HepG2 (cell line): Measurements from ENCODE around the gene KIAA1755. TPM values are rescaled to one million over a fixed set of nuclear protein-coding genes. Genes with fewer than 3 reads are reported as not detected.

Source experiments
- ATAC-seq: fragments of 200-7000 bp; cut with Tn5 transposase; 3 replicates; pipeline ENCODE4 v1.9.1; 2020; ENCODE audit warnings: mild to moderate bottlenecking, moderate library complexity
- BruUV-seq: library from RNA; stranded (reverse); fragments of 400-500 nt; replicated peaks from 2 replicates; lab custom pipeline; 2021; lab: Mats Ljungman, UMichigan
- CTCF ChIA-PET: fragments of 300-600 bp; formaldehyde crosslinking; extraction: SDS; loops from one replicate; lab custom pipeline; 2021; ENCODE audit warnings: low total read pairs, inconsistent platforms, low intra/inter-chr PET ratio; lab: Yijun Ruan, JAX
- POLR2A ChIA-PET: fragments of 350-600 bp; sonication (Branson Sonifier 250); formaldehyde crosslinking; loops from one replicate; lab custom pipeline; 2020; ENCODE audit warnings: antibody characterized with exemption, inconsistent platforms; lab: Yijun Ruan, JAX
- DNase-seq: peaks from one replicate; pipeline ENCODE4 v3.0.0-alpha.2; 2015; ENCODE audit warnings: low spot score
- FAIRE-seq: peaks from 3 replicates; lab custom pipeline; 2011; peaks lifted over from hg19 to GRCh38; lab: Jason Lieb, UNC
- H2AFZ ChIP-seq: one replicate; pipeline ENCODE4 v1.6.1; 2011; ENCODE audit warnings: low read length, inconsistent platforms
- H3K27ac ChIP-seq: fragments of 300-600 bp; 3 replicates; pipeline ENCODE4 v1.8.0; 2011; ENCODE audit warnings: mixed run types, mild to moderate bottlenecking, mixed read lengths, low read length, inconsistent platforms; ENCODE audit not compliant: insufficient read depth; ENCODE audit errors: extremely low read length
- H3K27me3 ChIP-seq, 2 experiments: fragments of 200-600 bp in 1 of 2; 2 replicates in 1 of 2; 3 replicates in 1 of 2; pipeline versions ENCODE4 v1.6.0 to v1.8.0; 2011; ENCODE audit warnings: low read length in 2 of 2, mild to moderate bottlenecking in 2 of 2, moderate library complexity in 2 of 2, inconsistent platforms in 1 of 2; ENCODE audit not compliant: insufficient read depth in 2 of 2, control insufficient read depth in 1 of 2
- H3K36me3 ChIP-seq, 2 experiments: fragments of 200-600 bp in 1 of 2; replicated peaks in 1 of 2; 2 replicates in 1 of 2; 3 replicates in 1 of 2; pipeline versions ENCODE4 v1.5.1 to v1.8.0; 2011; ENCODE audit warnings: low read length in 2 of 2, inconsistent platforms in 1 of 2; ENCODE audit not compliant: insufficient read depth in 2 of 2, control insufficient read depth in 1 of 2
- H3K4me1 ChIP-seq: 2 replicates; pipeline ENCODE4 v1.5.1; 2012; ENCODE audit warnings: low read length, inconsistent platforms; ENCODE audit not compliant: insufficient read depth
- H3K4me2 ChIP-seq: 2 replicates; pipeline ENCODE4 v1.6.0; 2011; ENCODE audit warnings: low read depth, low read length, inconsistent platforms
- H3K4me3 ChIP-seq, 3 experiments: fragments of 200-600 bp in 1 of 3; sonication (generic), shearing (Covaris generic) in 1 of 3; replicated peaks in 1 of 3; 2 replicates each; pipeline ENCODE4 v1.5.1; 2011 to 2016; ENCODE audit warnings: low read length in 3 of 3, inconsistent platforms in 2 of 3, low read depth in 2 of 3, mild to moderate bottlenecking in 2 of 3, control low read depth in 1 of 3, mixed read lengths in 1 of 3; ENCODE audit not compliant: insufficient read depth in 1 of 3
- H3K79me2 ChIP-seq: one replicate; pipeline ENCODE4 v1.6.1; 2011; ENCODE audit warnings: low read length, inconsistent platforms; ENCODE audit not compliant: insufficient read depth
- H3K9ac ChIP-seq: 2 replicates; pipeline ENCODE4 v1.6.0; 2011; ENCODE audit warnings: mild to moderate bottlenecking, low read depth, low read length, inconsistent platforms; ENCODE audit not compliant: insufficient read depth
- H3K9me3 ChIP-seq: 2 replicates; pipeline ENCODE4 v1.5.1; 2012; ENCODE audit warnings: mild to moderate bottlenecking, low read length
- H4K20me1 ChIP-seq: 2 replicates; pipeline ENCODE4 v1.6.0; 2011; ENCODE audit warnings: inconsistent platforms, mild to moderate bottlenecking, low read length, moderate library complexity; ENCODE audit not compliant: insufficient read depth
- AFF4 ChIP-seq: sonication (generic); formaldehyde crosslinking; IDR thresholded peaks from 2 replicates; pipeline ENCODE4 v1.4.0; 2020; ENCODE audit warnings: missing genetic modification reagents
- ATM ChIP-seq: fragments of 450-650 bp; IDR thresholded peaks from 2 replicates; pipeline ENCODE4 v1.7.1; 2017; ENCODE audit warnings: mild to moderate bottlenecking, borderline replicate concordance
- JARID2 ChIP-seq: sonication (generic); formaldehyde crosslinking; IDR thresholded peaks from 2 replicates; pipeline ENCODE4 v1.8.1; 2023; ENCODE audit warnings: missing genetic modification reagents, inconsistent platforms; ENCODE audit not compliant: insufficient replicate concordance
- JUNB ChIP-seq: sonication (generic); formaldehyde crosslinking; IDR thresholded peaks from 2 replicates; pipeline ENCODE4 v1.8.0; 2022; ENCODE audit warnings: missing genetic modification reagents, mild to moderate bottlenecking, borderline replicate concordance
- KLF6 ChIP-seq: IDR thresholded peaks from 2 replicates; pipeline ENCODE4 v1.8.0; 2016; ENCODE audit warnings: missing biosample characterization, missing genetic modification reagents
- MIXL1 ChIP-seq: IDR thresholded peaks from 2 replicates; pipeline ENCODE4 v1.6.1; 2016
- SOX6 ChIP-seq, 2 experiments: fragments of 450-650 bp in 1 of 2; sonication (generic) in 1 of 2; formaldehyde crosslinking in 1 of 2; IDR thresholded peaks; 2 replicates each; pipeline versions ENCODE4 v1.4.0 to v1.6.1; 2017 to 2020; ENCODE audit warnings: antibody characterized with exemption in 1 of 2, mild to moderate bottlenecking in 1 of 2, missing genetic modification reagents in 1 of 2
- TSC22D2 ChIP-seq: sonication (generic); formaldehyde crosslinking; IDR thresholded peaks from 2 replicates; pipeline ENCODE4 v1.5.1; 2020; ENCODE audit warnings: missing genetic modification reagents, mild to moderate bottlenecking, borderline replicate concordance
- ZBTB42 ChIP-seq: sonication (generic); formaldehyde crosslinking; IDR thresholded peaks from 2 replicates; pipeline ENCODE4 v1.5.0; 2020; ENCODE audit warnings: mild to moderate bottlenecking, missing genetic modification reagents
- ZFP36L1 ChIP-seq: sonication (generic); formaldehyde crosslinking; IDR thresholded peaks from 2 replicates; pipeline ENCODE4 v1.8.0; 2022; ENCODE audit warnings: mild to moderate bottlenecking, missing genetic modification reagents, moderate library complexity
- ZMAT3 ChIP-seq: sonication (generic); formaldehyde crosslinking; conservative IDR thresholded peaks from 2 replicates; pipeline ENCODE4 v1.7.0; 2021; ENCODE audit warnings: missing genetic modification reagents
- ZNF180 ChIP-seq: sonication (generic); formaldehyde crosslinking; IDR thresholded peaks from 2 replicates; pipeline ENCODE4 v1.4.0; 2020; ENCODE audit warnings: low read depth, missing genetic modification reagents, borderline replicate concordance
- ZNF451 ChIP-seq: sonication (generic); formaldehyde crosslinking; IDR thresholded peaks from 2 replicates; pipeline ENCODE4 v1.5.0; 2020; ENCODE audit warnings: mild to moderate bottlenecking, missing genetic modification reagents
- ZNF652 ChIP-seq: IDR thresholded peaks from 2 replicates; pipeline ENCODE4 v1.6.1; 2016; ENCODE audit warnings: low read depth, borderline replicate concordance
- ZNF816 ChIP-seq: sonication (generic); formaldehyde crosslinking; IDR thresholded peaks from 2 replicates; pipeline ENCODE4 v1.8.0; 2022; ENCODE audit warnings: missing genetic modification reagents, mild to moderate bottlenecking, borderline replicate concordance
- WGBS: methylation state at CpG from one replicate; pipeline ENCODE4 v1.1.6; 2017; ENCODE audit warnings: low lambda C conversion rate; 5-methylcytosine and 5-hydroxymethylcytosine counted together
- in situ Hi-C: cut with HindIII; loops from 2 replicates; pipeline ENCODE4 v1.10.0; 2017; ENCODE audit warnings: low pct_unique_long_range_greater_than_20kb; ENCODE audit not compliant: extremely low pct_ligation_motif_present
- intact Hi-C: fragments of 100-400 bp; cut with micrococcal nuclease; formaldehyde crosslinking; loops from one replicate; pipeline ENCODE4 v1.10.0; 2022; ENCODE audit not compliant: unreplicated experiment
- polyA plus RNA-seq, 8 experiments: library from polyadenylated mRNA; depleted of rRNA in 3 of 8; stranded (reverse) in 7 of 8; unstranded in 1 of 8; fragments of >200 nt; fragmentation: Illumina TruSeq in 4 of 8; extraction: Trizol in 4 of 8; gene quantifications; 2 replicates each; pipeline versions ENCODE4 v1.2.1 to v1.2.3, GENCODE V29; 2011 to 2016; ENCODE audit warnings: low read depth in 4 of 8, missing spikeins in 1 of 8, mixed read lengths in 1 of 8; ENCODE audit not compliant: insufficient read depth in 1 of 8
- total RNA-seq, 5 experiments: library from RNA; depleted of rRNA; stranded (reverse); fragments of >200 nt; fragmentation: Illumina TruSeq; extraction: Trizol; gene quantifications; 2 replicates each; pipeline ENCODE4 v1.2.3, GENCODE V29; 2016; ENCODE audit warnings: low read depth in 1 of 5

KIAA1755 gene
- total and polyA plus RNA-seq, 2 of the 13 experiments (the other 11 are each of a cell fraction or from before 2014, with no cell fraction given): 0.04 TPM; not detected in 1

- POLR2A ChIA-PET: no interaction called here
- intact Hi-C loops: no loop called here
Observed at GRCh38 chr20:38226553-38226952, 34.0 kb downstream of the KIAA1755 start.

More at GRCh38 chr20:38226553-38226952, 34.0 kb downstream of the KIAA1755 start:
- no peak overlapping the region for H3K4me2 ChIP-seq
- no peak for DNase-seq
- H3K79me2 ChIP-seq: no peaks in the 10 kb centered on the region
- H3K9ac ChIP-seq: no peak overlapping the region
- CTCF ChIA-PET: no interaction called here
- no peak for TF ChIP-seq ZNF180 (CRISPR knock-in tag)
- no peak for TF ChIP-seq AFF4
- TF ChIP-seq SOX6 (IDR thresholded peaks at IDR 0.05): no peak
- TF ChIP-seq SOX6 (CRISPR knock-in tag; IDR thresholded peaks at IDR 0.05): no peak
- TF ChIP-seq ZFP36L1 (CRISPR knock-in tag): no peak
- TF ChIP-seq ZNF816 (CRISPR knock-in tag): no peak
- TF ChIP-seq TSC22D2 (CRISPR knock-in tag): no peak
- TF ChIP-seq ZMAT3: no peak
- no peak for TF ChIP-seq KLF6
- no peak for TF ChIP-seq MIXL1 (CRISPR knock-in tag)
- no peak for TF ChIP-seq ZNF652 (CRISPR knock-in tag)
- TF ChIP-seq JARID2 (CRISPR knock-in tag): no peak
- TF ChIP-seq ZNF451 (CRISPR knock-in tag): no peak
- TF ChIP-seq JUNB (CRISPR knock-in tag): no peak
- no peak for TF ChIP-seq ZBTB42 (CRISPR knock-in tag)
- no peak for TF ChIP-seq ATM
- H2AFZ ChIP-seq: no peak overlapping the region
- 38% methylated on average over 6 of the region's 6 CpGs for WGBS
- H3K27ac ChIP-seq: no peak overlapping the region
- no TSS peak for BruUV-seq
- ATAC-seq: no peak
- H3K9me3 ChIP-seq: no peaks in the 10 kb centered on the region
- H3K36me3 ChIP-seq: no peaks in the 10 kb centered on the region
- H3K4me3 ChIP-seq: no peak overlapping the region
- peaks cover 4% of the 10 kb centered on the region; the same call in 1 of the 2 replicates for H4K20me1 ChIP-seq
- peaks cover 7% of the 10 kb centered on the region; the same call in 1 of the 2 replicates for H3K4me1 ChIP-seq
- in situ Hi-C loops: loop anchor here (5.0 kb wide), 2 partner anchors 96 to 186 kb away; no protein-coding TSS in a partner anchor
- H3K27me3 ChIP-seq: peaks cover 0 to 27% of the 10 kb centered on the region in 2 experiments; a peak in 2 of 5 replicates
- no peak for FAIRE-seq
